Measurements from ENCODE around the gene RSPH1. TPM values are rescaled to one million over a fixed set of nuclear protein-coding genes. Genes with fewer than 3 reads are reported as not detected.

The RSPH1 gene
- total and polyA plus RNA-seq, 2 experiments from 2014 or later, result 0.06 to 0.43 TPM

DNA sequence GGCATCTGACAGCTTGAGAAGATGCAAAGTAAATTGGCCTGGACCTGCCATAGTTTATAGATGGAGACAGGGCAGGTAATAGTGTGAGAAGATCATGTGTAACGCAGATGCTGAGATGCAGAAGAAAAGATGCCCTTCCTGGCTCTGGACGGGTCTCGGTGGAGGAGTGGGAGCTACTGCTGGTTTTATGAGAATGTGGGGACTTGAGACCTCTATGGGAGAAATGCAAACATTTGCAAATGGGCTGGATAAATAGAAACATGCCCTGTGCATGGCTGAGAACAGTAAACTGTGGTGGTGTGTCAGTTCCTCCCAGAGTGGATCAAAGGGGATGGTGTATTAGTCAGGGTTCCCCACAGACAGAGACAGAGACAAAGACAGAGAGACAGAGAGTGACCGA, 70.4 kb downstream of the RSPH1 start:
- Histone ChIP-seq H3K36me3 (no peaks in the 10 kb centered on the region), H3K4me3 (no peak overlapping the region), H3K4me1 (ENCODE audit: low read depth) (no peaks in the 10 kb centered on the region), H3K27ac (no peak overlapping the region), H3K9me3 (ENCODE audit: low read depth) (no peaks in the 10 kb centered on the region), H3K27me3 (peaks cover 8% of the 10 kb centered on the region)
- no peak for DNase-seq (ENCODE audit: low read depth in 1 of 2, low spot score in 1 of 2)
- TF ChIP-seq, protein P1, sequence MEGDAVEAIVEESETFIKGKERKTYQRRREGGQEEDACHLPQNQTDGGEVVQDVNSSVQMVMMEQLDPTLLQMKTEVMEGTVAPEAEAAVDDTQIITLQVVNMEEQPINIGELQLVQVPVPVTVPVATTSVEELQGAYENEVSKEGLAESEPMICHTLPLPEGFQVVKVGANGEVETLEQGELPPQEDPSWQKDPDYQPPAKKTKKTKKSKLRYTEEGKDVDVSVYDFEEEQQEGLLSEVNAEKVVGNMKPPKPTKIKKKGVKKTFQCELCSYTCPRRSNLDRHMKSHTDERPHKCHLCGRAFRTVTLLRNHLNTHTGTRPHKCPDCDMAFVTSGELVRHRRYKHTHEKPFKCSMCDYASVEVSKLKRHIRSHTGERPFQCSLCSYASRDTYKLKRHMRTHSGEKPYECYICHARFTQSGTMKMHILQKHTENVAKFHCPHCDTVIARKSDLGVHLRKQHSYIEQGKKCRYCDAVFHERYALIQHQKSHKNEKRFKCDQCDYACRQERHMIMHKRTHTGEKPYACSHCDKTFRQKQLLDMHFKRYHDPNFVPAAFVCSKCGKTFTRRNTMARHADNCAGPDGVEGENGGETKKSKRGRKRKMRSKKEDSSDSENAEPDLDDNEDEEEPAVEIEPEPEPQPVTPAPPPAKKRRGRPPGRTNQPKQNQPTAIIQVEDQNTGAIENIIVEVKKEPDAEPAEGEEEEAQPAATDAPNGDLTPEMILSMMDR (IDR thresholded peaks at IDR 0.05; ENCODE audit: low read depth, low read length), result no peak

DNA sequence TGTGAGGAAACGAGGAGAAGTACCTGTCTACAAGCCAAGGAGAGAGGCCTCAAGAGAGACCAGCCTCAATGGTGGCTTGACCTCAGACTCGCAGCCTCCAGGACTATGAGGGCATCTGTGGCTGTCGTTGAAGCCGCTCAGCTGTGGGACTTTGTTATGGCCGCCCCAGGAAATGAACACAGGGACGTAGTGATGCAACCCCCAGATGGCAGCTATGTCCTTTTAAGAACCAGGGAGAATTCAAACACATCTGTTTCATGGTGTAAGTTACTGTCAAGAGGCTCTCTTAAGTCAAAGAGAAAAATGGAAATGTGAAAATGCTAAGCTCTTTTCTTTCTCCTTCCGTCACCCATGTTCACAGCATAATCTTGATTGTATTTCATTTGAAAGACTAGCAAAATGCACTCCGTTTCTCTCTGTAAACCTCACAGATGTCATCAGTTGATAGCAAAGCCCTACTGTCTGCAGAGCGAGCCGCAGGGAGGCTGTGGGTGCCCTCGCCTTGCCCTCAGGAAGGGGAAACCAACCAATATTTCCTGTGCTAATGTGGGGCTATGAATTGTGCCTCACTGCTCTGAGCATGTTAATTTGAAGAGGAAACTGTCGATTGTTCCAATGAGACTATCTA, 71.0 kb downstream of the RSPH1 start:
- no peak overlapping the region for H3K27ac ChIP-seq
- DNase-seq (ENCODE audit: low read depth in 1 of 2, low spot score in 1 of 2), result no peak
- TF ChIP-seq, protein P1 (IDR thresholded peaks at IDR 0.05; ENCODE audit: low read depth, low read length), result no peak
- H3K27me3 ChIP-seq, result peaks cover 8% of the 10 kb centered on the region
- H3K36me3 ChIP-seq, result no peaks in the 10 kb centered on the region
- no peak overlapping the region for H3K4me3 ChIP-seq
- no peaks in the 10 kb centered on the region for H3K4me1 ChIP-seq (ENCODE audit: low read depth)
- H3K9me3 ChIP-seq (ENCODE audit: low read depth), result no peaks in the 10 kb centered on the region

DNA sequence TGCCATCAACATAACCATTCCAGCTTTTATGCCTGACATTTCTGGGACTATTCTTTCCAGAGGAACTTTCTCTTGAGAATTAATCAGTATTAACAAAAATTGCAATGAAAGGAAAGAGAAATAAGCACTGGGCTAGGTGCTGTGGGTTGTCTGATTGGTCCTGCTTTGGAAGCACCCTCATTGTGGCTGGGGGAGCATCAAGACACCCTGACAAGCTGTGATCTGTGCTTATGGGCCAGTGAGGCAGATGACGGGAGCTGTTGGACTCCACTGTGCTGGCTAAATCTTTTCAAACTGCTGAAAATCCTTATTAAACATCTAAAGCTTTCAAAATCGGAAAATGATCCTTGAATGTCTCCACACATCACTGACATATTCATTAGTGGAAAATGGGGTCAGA, 72.3 kb downstream of the RSPH1 start:
- peaks cover 8% of the 10 kb centered on the region for H3K27me3 ChIP-seq
- no peaks in the 10 kb centered on the region for H3K9me3 ChIP-seq (ENCODE audit: low read depth)
- no peak overlapping the region for H3K4me3 ChIP-seq
- TF ChIP-seq, protein P1 (IDR thresholded peaks at IDR 0.05; ENCODE audit: low read depth, low read length), result no peak
- no peaks in the 10 kb centered on the region for H3K4me1 ChIP-seq (ENCODE audit: low read depth)
- no peak overlapping the region for H3K27ac ChIP-seq
- DNase-seq (ENCODE audit: low read depth in 1 of 2, low spot score in 1 of 2), result no peak
- no peaks in the 10 kb centered on the region for H3K36me3 ChIP-seq

DNA sequence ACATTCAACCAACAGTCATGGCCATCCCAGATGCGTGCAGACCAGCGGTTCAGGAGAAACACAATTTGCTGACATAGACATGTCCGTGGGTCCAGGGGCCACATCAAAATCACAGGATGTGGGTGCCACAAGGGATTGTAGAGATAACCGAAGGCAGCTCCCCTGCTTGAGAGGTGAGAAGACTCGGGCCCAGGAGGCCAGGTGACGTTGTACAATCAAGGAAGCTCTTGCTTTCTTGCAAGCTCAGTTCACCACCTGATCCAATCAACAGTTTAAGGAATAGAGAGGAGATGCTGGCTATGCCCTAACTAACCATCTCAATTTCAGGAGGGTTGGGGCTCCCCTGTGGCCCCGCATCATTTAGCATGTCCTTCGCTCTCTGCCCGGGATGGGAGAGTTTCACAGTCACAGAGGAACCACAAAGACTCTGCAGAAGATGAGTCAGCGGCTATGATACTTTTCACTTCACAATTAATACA, 72.8 kb downstream of the RSPH1 start:
- Histone ChIP-seq H3K36me3 (no peaks in the 10 kb centered on the region), H3K4me1 (ENCODE audit: low read depth) (no peaks in the 10 kb centered on the region), H3K27ac (no peak overlapping the region), H3K9me3 (ENCODE audit: low read depth) (no peaks in the 10 kb centered on the region), H3K27me3 (peaks cover 8% of the 10 kb centered on the region), H3K4me3 (no peak overlapping the region)
- DNase-seq (ENCODE audit: low read depth in 1 of 2, low spot score in 1 of 2), result no peak
- TF ChIP-seq, protein P1 (IDR thresholded peaks at IDR 0.05; ENCODE audit: low read depth, low read length), result no peak

Other genes with a start within 250 kb of the RSPH1 start
- gene TFF3, start 180.8 kb downstream of the RSPH1 start, total RNA-seq, result not detected in 2 replicates
- gene TFF3, start 180.8 kb downstream of the RSPH1 start, polyA plus RNA-seq, result 0.38 TPM in 1 of 2 replicates, not detected in the other
- gene TFF2, start 145.2 kb downstream of the RSPH1 start, total RNA-seq, result not detected in 2 replicates
- not detected in 2 replicates for gene TFF2, start 145.2 kb downstream of the RSPH1 start, polyA plus RNA-seq
- gene TFF1, start 129.7 kb downstream of the RSPH1 start, total RNA-seq, result not detected in 2 replicates
- not detected in 2 replicates for gene TFF1, start 129.7 kb downstream of the RSPH1 start, polyA plus RNA-seq
- gene TMPRSS3, start 100.2 kb downstream of the RSPH1 start, total RNA-seq, result 0.25 TPM in 1 of 2 replicates, not detected in the other
- not detected in 2 replicates for gene TMPRSS3, start 100.2 kb downstream of the RSPH1 start, polyA plus RNA-seq
- gene UBASH3A, start 92.3 kb downstream of the RSPH1 start, total RNA-seq, result not detected in 2 replicates
- gene UBASH3A, start 92.3 kb downstream of the RSPH1 start, polyA plus RNA-seq, result not detected in 2 replicates
- 5.3 and 8.4 TPM in 2 replicates for gene SLC37A1, start 17.6 kb upstream of the RSPH1 start, total RNA-seq
- gene SLC37A1, start 17.6 kb upstream of the RSPH1 start, polyA plus RNA-seq, result 3.5 and 6.0 TPM in 2 replicates
- gene PDE9A, start 157.4 kb upstream of the RSPH1 start, total RNA-seq, result 9.3 and 14.2 TPM in 2 replicates
- gene PDE9A, start 157.4 kb upstream of the RSPH1 start, polyA plus RNA-seq, result 6.8 and 12.5 TPM in 2 replicates